Upper lobe of right lung (tissue), 1 donor: ENCODE measurements around the gene OTOF. TPM values are rescaled to one million over a fixed set of nuclear protein-coding genes. Genes with fewer than 3 reads are reported as not detected.
A peak's percentile ranks its signal among the peaks of the same experiment; 100 is the strongest.

ENCODE experiments used
- ATAC-seq: fragments of 200-7000 bp; cut with Tn5 transposase; one replicate; pipeline ENCODE4 v1.9.1; 2020; ENCODE audit warnings: mild to moderate bottlenecking, moderate library complexity
- DNase-seq: peaks from one replicate; pipeline ENCODE4 v3.0.0-alpha.2; 2020
- H3K27ac ChIP-seq: fragments of 200-600 bp; one replicate; pipeline ENCODE4 v1.8.0; 2022
- H3K27me3 ChIP-seq: fragments of 200-600 bp; one replicate; pipeline ENCODE4 v1.8.0; 2022; ENCODE audit warnings: mild to moderate bottlenecking
- H3K36me3 ChIP-seq: fragments of 200-600 bp; one replicate; pipeline ENCODE4 v1.8.0; 2022
- H3K4me1 ChIP-seq: fragments of 200-600 bp; one replicate; pipeline ENCODE4 v1.8.0; 2022
- H3K4me3 ChIP-seq: fragments of 200-600 bp; one replicate; pipeline ENCODE4 v1.8.0; 2022; ENCODE audit warnings: mild to moderate bottlenecking
- H3K9me3 ChIP-seq: fragments of 200-600 bp; one replicate; pipeline ENCODE4 v1.8.0; 2022
- CTCF ChIP-seq: fragments of 200-600 bp; IDR thresholded peaks from one replicate; pipeline ENCODE4 v1.8.0; 2022; ENCODE audit warnings: antibody characterized with exemption
- intact Hi-C: fragments of 100-400 bp; cut with DNase I; formaldehyde crosslinking; loops from one replicate; pipeline ENCODE4 v1.11.0; 2022
- long read RNA-seq: library from polyadenylated mRNA; unstranded; transcript quantifications from one replicate; pipeline ENCODE4 v2.0.0, GENCODE V29; 2021
- total RNA-seq: library from RNA; stranded (reverse); fragmentation: NEBNext Ultra II Directional; extraction: Animal tissue kit (Norgen Biotek cat#: 25700); gene quantifications from one replicate; pipeline ENCODE4 v1.2.1, GENCODE V29; 2021
- donor health status: DM: no; HTN: yes; CAD: no; lungs with severe emphysema.

Gene OTOF
- total RNA-seq = 0.69 TPM
- long read RNA-seq, full-length matches to known transcripts = 1 of 1 reads
- long read RNA-seq, partial matches to known transcripts = 0 of 1 reads
- long read RNA-seq, other reads (novel, unspliced or antisense) = 0 of 1 reads

DNA sequence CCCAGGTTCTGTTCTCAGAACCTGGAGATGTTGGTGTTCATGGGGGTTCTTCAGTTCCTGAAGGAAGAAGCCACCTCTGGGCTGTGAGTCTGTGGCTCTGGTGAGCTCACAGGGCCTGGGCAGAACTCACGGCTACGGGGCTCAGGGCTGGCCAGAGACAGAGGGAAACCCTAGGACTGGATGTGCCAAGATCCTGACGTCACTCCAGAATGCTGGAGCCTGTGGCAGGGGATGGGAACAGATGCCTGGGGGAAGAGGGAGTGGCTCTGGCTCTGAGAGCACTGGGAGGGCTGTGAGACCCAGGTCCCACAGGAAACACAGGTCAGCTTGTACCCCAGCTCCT lies at the start of gene OTOF:
Gene OTOF, minus strand, starts transcription at position 214 of the 343 bp plus-strand sequence.
- Histone ChIP-seq H3K4me3 (no peak within 1 kb of the TSS), H3K27me3 (no peaks in the 10 kb centered on the region), H3K4me1 (no peaks in the 10 kb centered on the region), H3K27ac (no peak within 1 kb of the TSS), H3K36me3 (no peaks in the 10 kb centered on the region), H3K9me3 (no peaks in the 10 kb centered on the region)
- DNase-seq = no peak
- peak; percentile 9 for ATAC-seq
- no peak for TF ChIP-seq CTCF
- intact Hi-C loops = no loop called here

DNA sequence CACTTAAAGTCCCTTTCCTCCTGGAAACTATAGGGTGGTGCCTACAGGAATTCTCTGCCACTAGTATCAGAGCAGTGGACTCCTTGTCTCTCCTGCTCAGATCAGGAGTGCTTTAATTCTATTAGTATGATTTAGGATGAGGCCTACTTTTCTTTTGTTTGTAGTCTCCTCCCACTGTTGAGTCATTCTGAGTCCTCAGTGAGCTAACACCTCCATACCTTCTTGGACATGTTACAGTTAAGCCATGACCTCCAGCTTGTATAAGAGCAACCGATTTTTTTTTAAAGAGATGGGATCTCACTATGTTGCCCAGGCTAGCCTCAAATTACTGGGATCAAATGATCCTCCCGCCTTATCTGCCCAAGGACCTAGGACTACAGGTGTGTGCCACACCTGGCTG lies 48.7 kb upstream of the OTOF start:
- Histone ChIP-seq H3K9me3 (no peaks in the 10 kb centered on the region), H3K27me3 (peaks cover 9% of the 10 kb centered on the region), H3K27ac (no peak overlapping the region), H3K4me1 (no peaks in the 10 kb centered on the region), H3K36me3 (no peaks in the 10 kb centered on the region), H3K4me3 (no peak overlapping the region)
- ATAC-seq = no peak
- TF ChIP-seq CTCF = no peak
- no peak for DNase-seq
- intact Hi-C loops = no loop called here

DNA sequence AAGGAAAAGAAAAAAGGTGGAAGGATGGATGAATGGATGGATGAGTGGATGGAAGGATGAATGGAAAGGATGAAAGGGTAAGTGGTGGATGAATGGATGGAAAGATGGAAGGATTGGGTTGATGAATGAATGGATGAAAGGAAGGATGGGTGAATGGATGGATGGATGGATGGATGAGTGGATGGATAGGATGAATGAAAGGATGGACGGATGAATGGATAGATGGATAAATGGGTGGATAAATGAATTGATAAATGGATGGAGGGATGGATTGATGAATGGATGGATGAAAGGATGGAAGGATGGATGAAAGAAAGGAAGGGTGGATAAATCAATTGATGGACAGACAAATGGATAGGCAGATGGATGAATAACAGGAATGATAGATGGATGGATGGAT lies 48.2 kb upstream of the OTOF start:
- ATAC-seq (no peak), DNase-seq (no peak)
- no peak overlapping the region for H3K27ac ChIP-seq
- no peaks in the 10 kb centered on the region for H3K9me3 ChIP-seq
- H3K36me3 ChIP-seq = no peaks in the 10 kb centered on the region
- TF ChIP-seq CTCF = no peak
- H3K27me3 ChIP-seq = peaks cover 10% of the 10 kb centered on the region
- H3K4me3 ChIP-seq = no peak overlapping the region
- no peaks in the 10 kb centered on the region for H3K4me1 ChIP-seq
- intact Hi-C loops = no loop called here

DNA sequence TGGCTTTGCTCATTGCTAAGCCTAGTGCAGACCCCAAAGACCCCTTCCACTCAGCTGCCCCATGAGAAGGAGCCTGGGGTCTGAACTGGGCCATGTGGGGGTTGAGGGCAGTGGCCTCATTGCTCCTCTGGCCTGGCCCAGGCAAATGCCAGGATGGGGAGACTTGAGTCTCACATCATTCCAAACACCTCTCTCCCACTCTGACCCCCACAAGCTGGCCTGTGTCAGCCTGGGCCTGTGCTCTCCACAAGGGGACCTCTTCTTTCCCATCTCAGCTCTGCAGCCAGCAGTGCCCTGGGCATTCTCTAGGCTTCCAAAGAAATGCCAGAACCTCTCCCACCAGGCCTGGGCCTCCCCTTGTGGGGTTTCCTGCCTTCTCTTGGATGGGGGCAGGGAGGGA lies 45.8 kb upstream of the OTOF start:
- H3K27me3 ChIP-seq = peaks cover 10% of the 10 kb centered on the region
- no peak overlapping the region for H3K4me3 ChIP-seq
- no peaks in the 10 kb centered on the region for H3K36me3 ChIP-seq
- H3K27ac ChIP-seq = no peak overlapping the region
- intact Hi-C loops = no loop called here
- no peaks in the 10 kb centered on the region for H3K9me3 ChIP-seq
- peak; percentile 20 for DNase-seq
- no peak for TF ChIP-seq CTCF
- H3K4me1 ChIP-seq = no peaks in the 10 kb centered on the region
- no peak for ATAC-seq

- intact Hi-C loops = no loop called here
- peak; percentile 47 for DNase-seq
- peaks cover 10% of the 10 kb centered on the region for H3K27me3 ChIP-seq
Observed at GRCh38 chr2:26522751-26523171, 44.8 kb upstream of the OTOF start.

More at GRCh38 chr2:26522751-26523171, 44.8 kb upstream of the OTOF start:
- no peak for ATAC-seq
- H3K27ac ChIP-seq = no peak overlapping the region
- no peaks in the 10 kb centered on the region for H3K9me3 ChIP-seq
- H3K4me1 ChIP-seq = no peaks in the 10 kb centered on the region
- H3K4me3 ChIP-seq = no peak overlapping the region
- no peaks in the 10 kb centered on the region for H3K36me3 ChIP-seq
- TF ChIP-seq CTCF = no peak
